Omental fat pad (tissue), 4 donors: ENCODE results near the gene TBC1D5. TPM values are rescaled to one million over a fixed set of nuclear protein-coding genes. Genes with fewer than 3 reads are reported as not detected.

Experiments used
- ATAC-seq: fragments of 150-250 bp; one replicate; pipeline ENCODE4 v1.9.1; 2016; ENCODE audit warnings: mild to moderate bottlenecking, moderate library complexity; ENCODE audit not compliant: low FRiP score
- DNase-seq: peaks from one replicate; pipeline ENCODE4 v3.0.0-alpha.2; 2019; ENCODE audit warnings: low spot score
- total RNA-seq, 4 donors: library from RNA; depleted of rRNA; stranded (reverse); fragments of >200 nt; gene quantifications; one replicate each; pipeline ENCODE4 v1.1.0, GENCODE V29; 2016
- TF ChIP-seq, protein P1 (sequence below), 3 donors: fragments of 450-650 bp; IDR thresholded peaks; one replicate each; pipeline ENCODE4 v1.5.1; 2016 to 2017; ENCODE audit warnings: antibody characterized with exemption in 3 of 3, mild to moderate bottlenecking in 3 of 3, moderate library complexity in 2 of 3

Gene TBC1D5
- total RNA-seq, 4 donors from 2014 or later: 56.8 to 92.5 (median 74.8) TPM

- TF ChIP-seq, protein P1, sequence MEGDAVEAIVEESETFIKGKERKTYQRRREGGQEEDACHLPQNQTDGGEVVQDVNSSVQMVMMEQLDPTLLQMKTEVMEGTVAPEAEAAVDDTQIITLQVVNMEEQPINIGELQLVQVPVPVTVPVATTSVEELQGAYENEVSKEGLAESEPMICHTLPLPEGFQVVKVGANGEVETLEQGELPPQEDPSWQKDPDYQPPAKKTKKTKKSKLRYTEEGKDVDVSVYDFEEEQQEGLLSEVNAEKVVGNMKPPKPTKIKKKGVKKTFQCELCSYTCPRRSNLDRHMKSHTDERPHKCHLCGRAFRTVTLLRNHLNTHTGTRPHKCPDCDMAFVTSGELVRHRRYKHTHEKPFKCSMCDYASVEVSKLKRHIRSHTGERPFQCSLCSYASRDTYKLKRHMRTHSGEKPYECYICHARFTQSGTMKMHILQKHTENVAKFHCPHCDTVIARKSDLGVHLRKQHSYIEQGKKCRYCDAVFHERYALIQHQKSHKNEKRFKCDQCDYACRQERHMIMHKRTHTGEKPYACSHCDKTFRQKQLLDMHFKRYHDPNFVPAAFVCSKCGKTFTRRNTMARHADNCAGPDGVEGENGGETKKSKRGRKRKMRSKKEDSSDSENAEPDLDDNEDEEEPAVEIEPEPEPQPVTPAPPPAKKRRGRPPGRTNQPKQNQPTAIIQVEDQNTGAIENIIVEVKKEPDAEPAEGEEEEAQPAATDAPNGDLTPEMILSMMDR (IDR thresholded peaks at IDR 0.05): no peak
- DNase-seq: no peak
- no peak for ATAC-seq
These were observed 253.3 kb downstream of the TBC1D5 start for GRCh38 chr3:17489139-17489538.

GRCh38 chr3:17481116-17481515 lies 261.3 kb downstream of the TBC1D5 start:
- ATAC-seq (no peak), DNase-seq (no peak)
- TF ChIP-seq, protein P1 (IDR thresholded peaks at IDR 0.05): no peak

- no peak for DNase-seq
- TF ChIP-seq, protein P1 (IDR thresholded peaks at IDR 0.05): no peak
- ATAC-seq: no peak
These were observed 262.6 kb downstream of the TBC1D5 start for GRCh38 chr3:17479681-17480405.

GRCh38 chr3:17478673-17479072 lies 263.8 kb downstream of the TBC1D5 start:
- no peak for DNase-seq
- TF ChIP-seq, protein P1 (IDR thresholded peaks at IDR 0.05): no peak
- ATAC-seq: peak; percentile 44

DNA sequence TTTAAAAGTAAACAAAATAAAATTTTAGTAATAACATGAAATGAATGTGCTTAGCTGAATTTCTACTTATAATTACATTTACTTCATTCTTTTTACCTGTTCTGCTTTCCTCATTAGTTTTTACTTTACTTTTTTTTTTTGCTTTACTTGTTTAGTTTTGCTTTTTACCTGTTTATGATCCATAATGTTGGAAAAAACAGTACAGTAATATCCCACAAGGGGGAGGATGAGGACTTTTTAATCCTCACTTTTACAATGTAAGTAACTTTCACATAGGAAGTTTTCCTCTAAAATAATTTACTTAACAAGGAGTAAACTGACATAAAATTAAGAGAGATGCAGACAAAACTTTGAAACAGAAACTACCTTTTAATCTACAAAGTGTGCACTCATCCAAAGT lies 268.7 kb downstream of the TBC1D5 start:
- TF ChIP-seq, protein P1 (IDR thresholded peaks at IDR 0.05): no peak
- no peak for DNase-seq

GRCh38 chr3:17469954-17470353 lies 272.5 kb downstream of the TBC1D5 start:
- TF ChIP-seq, protein P1 (IDR thresholded peaks at IDR 0.05): no peak
- no peak for ATAC-seq

More for the DNA sequence above, 268.7 kb downstream of the TBC1D5 start:
- no peak for ATAC-seq

DNA sequence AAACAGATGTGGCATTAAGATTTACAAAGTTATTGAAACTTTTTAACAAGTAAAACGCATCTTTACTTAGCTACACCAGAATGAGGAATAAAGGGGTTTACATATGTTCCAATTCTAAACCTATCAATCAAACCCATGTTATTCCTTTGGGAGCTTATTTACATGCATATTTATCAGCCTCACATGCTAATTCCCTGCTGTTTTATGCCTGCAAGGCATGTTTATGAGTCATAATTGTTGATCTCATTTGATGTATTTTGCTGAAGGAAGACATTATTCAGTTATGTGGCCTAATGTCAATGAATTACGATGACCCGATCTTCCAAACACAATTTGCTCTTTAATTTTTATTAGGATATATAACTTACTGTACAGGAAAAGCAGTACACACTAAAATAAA lies 272.9 kb downstream of the TBC1D5 start:
- ATAC-seq (no peak), DNase-seq (no peak)
- TF ChIP-seq, protein P1 (IDR thresholded peaks at IDR 0.05): no peak

More at GRCh38 chr3:17469954-17470353, 272.5 kb downstream of the TBC1D5 start:
- DNase-seq: no peak
